Epithelial cell of umbilical artery (primary cell): ENCODE measurements around the gene CASP12. TPM values are rescaled to one million over a fixed set of nuclear protein-coding genes. Genes with fewer than 3 reads are reported as not detected.

Experiments used
- total RNA-seq: library from RNA; depleted of rRNA; stranded (reverse); fragments of >200 nt; gene quantifications from 2 replicates; pipeline ENCODE4 v1.2.3, GENCODE V29; 2014

Gene CASP12
- 1.9 and 2.0 TPM in 2 replicates for total RNA-seq

GRCh38 chr11:104897891-104898684, at the start of gene CASP12:
Gene CASP12 (minus strand): TSS chr11:104898460.

Other genes starting within 250 kb of the CASP12 start
- 161 and 167 TPM in 2 replicates for gene CASP4, start 70.1 kb upstream of the CASP12 start, total RNA-seq
- gene CASP5, start 124.7 kb upstream of the CASP12 start, total RNA-seq, result not detected in 2 replicates
- 4.2 and 49.7 TPM in 2 replicates for gene CASP1, start 136.7 kb upstream of the CASP12 start, total RNA-seq
- 18.8 and 146 TPM in 2 replicates for gene CARD16, start 146.9 kb upstream of the CASP12 start, total RNA-seq
- under 0.01 TPM in 1 of 2 replicates, not detected in the other for gene CARD18, start 241.3 kb upstream of the CASP12 start, total RNA-seq